ENCODE data around the gene ADGRL2. TPM values are rescaled to one million over a fixed set of nuclear protein-coding genes. Genes with fewer than 3 reads are reported as not detected.

Gene ADGRL2
- total RNA-seq, 1 donor from 2014 or later, result 25.1 TPM

DNA sequence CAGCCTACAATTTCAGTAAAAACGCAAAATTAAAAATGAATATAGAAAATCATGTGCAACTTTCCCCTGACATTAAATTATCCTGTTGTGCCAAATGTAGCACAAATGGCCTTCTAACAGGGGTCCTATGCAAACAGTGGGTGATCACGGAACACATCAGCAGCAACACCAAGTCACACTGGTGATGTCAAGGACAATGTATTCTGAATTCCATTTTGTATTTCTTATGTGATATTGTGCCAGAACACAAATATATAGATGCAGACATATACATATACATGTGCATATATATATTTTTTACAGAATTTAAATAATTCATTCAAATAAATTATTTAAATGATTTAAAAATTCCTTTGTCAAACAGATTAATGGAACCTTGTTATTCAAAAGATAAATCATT lies 8.6 kb upstream of the ADGRL2 start:
- TF ChIP-seq, protein P1, sequence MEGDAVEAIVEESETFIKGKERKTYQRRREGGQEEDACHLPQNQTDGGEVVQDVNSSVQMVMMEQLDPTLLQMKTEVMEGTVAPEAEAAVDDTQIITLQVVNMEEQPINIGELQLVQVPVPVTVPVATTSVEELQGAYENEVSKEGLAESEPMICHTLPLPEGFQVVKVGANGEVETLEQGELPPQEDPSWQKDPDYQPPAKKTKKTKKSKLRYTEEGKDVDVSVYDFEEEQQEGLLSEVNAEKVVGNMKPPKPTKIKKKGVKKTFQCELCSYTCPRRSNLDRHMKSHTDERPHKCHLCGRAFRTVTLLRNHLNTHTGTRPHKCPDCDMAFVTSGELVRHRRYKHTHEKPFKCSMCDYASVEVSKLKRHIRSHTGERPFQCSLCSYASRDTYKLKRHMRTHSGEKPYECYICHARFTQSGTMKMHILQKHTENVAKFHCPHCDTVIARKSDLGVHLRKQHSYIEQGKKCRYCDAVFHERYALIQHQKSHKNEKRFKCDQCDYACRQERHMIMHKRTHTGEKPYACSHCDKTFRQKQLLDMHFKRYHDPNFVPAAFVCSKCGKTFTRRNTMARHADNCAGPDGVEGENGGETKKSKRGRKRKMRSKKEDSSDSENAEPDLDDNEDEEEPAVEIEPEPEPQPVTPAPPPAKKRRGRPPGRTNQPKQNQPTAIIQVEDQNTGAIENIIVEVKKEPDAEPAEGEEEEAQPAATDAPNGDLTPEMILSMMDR (IDR thresholded peaks at IDR 0.05; ENCODE audit: insufficient read depth, low read length, poor library complexity, severe bottlenecking), result no peak
- H3K27me3 ChIP-seq (ENCODE audit: control insufficient read depth, insufficient read depth, low read length), result no peaks in the 10 kb centered on the region
- H3K4me3 ChIP-seq (ENCODE audit: low read depth, low read length), result no peak overlapping the region
- H3K36me3 ChIP-seq (ENCODE audit: control insufficient read depth, insufficient read depth, low read length), result no peaks in the 10 kb centered on the region
- DNase-seq (ENCODE audit: low read depth), result no peak

DNA sequence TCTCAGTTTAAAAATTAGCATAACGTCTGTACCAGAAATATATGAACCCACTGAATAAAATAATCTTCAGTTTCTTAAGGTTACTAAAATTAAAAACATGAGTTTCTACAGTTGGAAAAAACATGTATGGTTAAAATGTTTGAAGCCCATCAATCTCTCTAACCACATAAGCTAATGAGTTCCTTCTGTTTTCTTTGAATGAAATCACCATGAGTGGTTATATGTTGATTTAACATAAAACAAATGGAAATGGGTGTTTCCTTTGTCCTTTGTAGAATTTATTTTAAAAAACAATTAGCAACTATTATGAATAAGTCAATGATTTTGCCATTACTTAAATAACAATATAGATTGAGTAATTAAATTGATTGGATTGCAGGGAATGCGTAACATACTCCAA lies 3.0 kb upstream of the ADGRL2 start:
- Histone ChIP-seq H3K27me3 (ENCODE audit: control insufficient read depth, insufficient read depth, low read length) (no peaks in the 10 kb centered on the region), H3K4me3 (ENCODE audit: low read depth, low read length) (no peak overlapping the region), H3K36me3 (ENCODE audit: control insufficient read depth, insufficient read depth, low read length) (no peaks in the 10 kb centered on the region)
- no peak for DNase-seq (ENCODE audit: low read depth)
- TF ChIP-seq, protein P1 (IDR thresholded peaks at IDR 0.05; ENCODE audit: insufficient read depth, low read length, poor library complexity, severe bottlenecking), result no peak

DNA sequence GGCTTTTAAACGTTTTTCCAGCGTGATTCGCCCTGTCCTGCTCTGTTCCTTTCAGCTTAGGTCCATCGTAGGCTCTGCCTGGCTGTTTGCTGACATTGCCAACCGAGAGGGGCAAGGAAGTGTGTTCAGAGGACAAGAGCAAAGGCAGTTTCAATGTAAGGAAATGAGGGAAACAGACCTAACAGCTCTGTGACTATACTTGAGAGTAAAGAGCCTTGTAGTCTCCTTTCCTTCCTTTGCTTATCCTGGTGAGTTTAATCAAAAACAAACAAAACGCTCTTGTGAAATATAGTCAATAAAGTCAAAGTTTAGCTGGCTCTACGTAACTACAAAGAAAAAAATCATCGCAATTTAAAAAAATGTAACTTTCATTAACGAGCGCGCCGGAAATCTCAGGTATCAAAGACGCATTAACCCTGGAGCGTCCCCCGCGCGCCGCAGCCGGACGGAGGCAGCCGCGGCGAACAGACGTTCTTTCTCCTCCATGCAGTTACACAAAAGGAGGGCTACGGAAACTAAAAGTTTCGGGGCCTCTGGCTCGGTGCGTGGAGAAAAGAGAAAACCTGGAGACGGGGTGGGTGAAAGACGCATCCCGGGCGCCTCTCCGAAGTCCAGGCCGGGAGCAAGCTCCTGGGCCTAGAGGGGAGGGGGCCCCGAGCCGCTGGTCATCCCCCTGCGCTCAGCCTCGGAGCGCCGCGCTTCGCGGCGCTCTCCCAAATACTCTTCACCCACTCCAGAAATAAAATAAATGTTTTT lies 617 bp upstream of the ADGRL2 start:
- H3K27me3 ChIP-seq (ENCODE audit: control insufficient read depth, insufficient read depth, low read length), result no peaks in the 10 kb centered on the region
- no peak for DNase-seq (ENCODE audit: low read depth)

DNA sequence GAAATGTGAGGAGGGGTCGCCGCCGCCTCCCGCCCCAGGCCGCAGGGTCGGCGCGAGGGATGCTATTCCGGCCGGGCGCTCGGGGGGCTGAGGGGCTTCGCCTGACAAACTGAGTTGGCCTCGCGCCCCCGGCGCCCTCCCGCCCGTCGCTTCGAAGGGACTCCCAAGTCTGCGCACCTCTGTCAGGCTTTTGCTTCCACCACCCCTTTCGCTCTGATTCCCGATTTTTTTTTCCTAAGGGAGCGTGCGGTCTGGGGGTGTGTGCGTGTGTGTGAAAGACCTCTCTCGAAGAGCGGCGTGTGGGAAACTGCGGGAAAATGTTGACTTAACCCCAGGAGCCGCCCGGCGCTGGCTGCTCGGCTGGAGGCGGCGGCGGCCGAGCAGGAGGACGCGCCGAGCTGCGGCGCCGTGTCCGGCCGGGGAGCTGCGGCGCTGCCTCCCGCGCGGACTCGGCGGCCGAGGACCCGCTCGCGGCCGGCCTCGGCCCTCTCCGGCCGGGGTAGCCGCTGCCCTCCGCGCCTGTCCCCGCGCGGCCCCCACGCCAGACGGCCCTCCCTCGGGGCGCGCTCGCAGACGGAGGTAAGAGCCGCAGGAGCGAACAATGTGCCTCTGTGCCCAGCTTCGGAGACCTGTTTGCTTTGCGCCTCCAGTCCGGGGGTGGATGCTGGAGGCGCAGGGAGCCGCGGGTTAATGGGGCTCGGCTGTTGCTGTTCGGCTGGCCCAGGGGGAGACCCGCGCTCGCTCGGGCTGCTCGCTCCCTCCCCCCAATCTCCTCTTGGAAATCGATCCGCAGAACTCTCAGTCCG lies 1.1 kb downstream of the ADGRL2 start:
- TF ChIP-seq, protein P1 (IDR thresholded peaks at IDR 0.05; ENCODE audit: insufficient read depth, low read length, poor library complexity, severe bottlenecking), result no peak
- H3K27me3 ChIP-seq (ENCODE audit: control insufficient read depth, insufficient read depth, low read length), result no peaks in the 10 kb centered on the region
- H3K4me3 ChIP-seq (ENCODE audit: low read depth, low read length), result peak overlapping the region; percentile 87
- H3K36me3 ChIP-seq (ENCODE audit: control insufficient read depth, insufficient read depth, low read length), result no peaks in the 10 kb centered on the region
- DNase-seq (ENCODE audit: low read depth), result no peak

More for the DNA sequence above, 617 bp upstream of the ADGRL2 start:
- Histone ChIP-seq H3K4me3 (ENCODE audit: low read depth, low read length) (peak overlapping the region; percentile 87), H3K36me3 (ENCODE audit: control insufficient read depth, insufficient read depth, low read length) (no peaks in the 10 kb centered on the region)
- TF ChIP-seq, protein P1 (IDR thresholded peaks at IDR 0.05; ENCODE audit: insufficient read depth, low read length, poor library complexity, severe bottlenecking), result no peak

DNA sequence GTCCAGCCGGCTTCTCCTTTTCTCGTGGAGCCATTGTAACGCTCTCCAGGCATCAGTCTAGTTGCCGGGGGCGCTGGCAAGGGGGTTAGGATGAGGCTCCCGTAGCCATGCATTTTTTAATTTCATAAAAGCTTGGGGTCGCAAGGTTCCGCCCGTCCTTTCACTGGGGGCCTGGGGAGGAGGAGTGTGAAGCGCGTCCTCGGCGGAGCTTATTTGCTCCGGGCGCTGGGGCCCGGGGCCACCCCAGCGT lies 1.6 kb downstream of the ADGRL2 start:
- TF ChIP-seq, protein P1 (IDR thresholded peaks at IDR 0.05; ENCODE audit: insufficient read depth, low read length, poor library complexity, severe bottlenecking), result no peak
- H3K27me3 ChIP-seq (ENCODE audit: control insufficient read depth, insufficient read depth, low read length), result no peaks in the 10 kb centered on the region
- H3K36me3 ChIP-seq (ENCODE audit: control insufficient read depth, insufficient read depth, low read length), result no peaks in the 10 kb centered on the region
- H3K4me3 ChIP-seq (ENCODE audit: low read depth, low read length), result peak overlapping the region; percentile 87
- no peak for DNase-seq (ENCODE audit: low read depth)
